ENCODE results near the gene DYRK1B. TPM values are rescaled to one million over a fixed set of nuclear protein-coding genes. Genes with fewer than 3 reads are reported as not detected.

The DYRK1B gene
- total RNA-seq, 1 experiment from 2014 or later, result 6.9 TPM

GRCh38 chr19:39871362-39871761 is 37.4 kb upstream of the DYRK1B start:
- H3K36me3 ChIP-seq (replicated peaks; ENCODE audit: control insufficient read depth, insufficient read depth, low read length), result no peaks in the 10 kb centered on the region
- DNase-seq, result peak; percentile 26
- no peak overlapping the region for H3K4me3 ChIP-seq (ENCODE audit: insufficient read depth, low read depth, low read length)
- H3K27me3 ChIP-seq (ENCODE audit: control insufficient read depth, insufficient read depth, low read length), result no peaks in the 10 kb centered on the region

- peak; percentile 92 for DNase-seq
Measured at GRCh38 chr19:39870171-39870971, 36.4 kb upstream of the DYRK1B start.

GRCh38 chr19:39867952-39868351 is 34.0 kb upstream of the DYRK1B start:
- no peak for DNase-seq
- Histone ChIP-seq H3K27me3 (ENCODE audit: control insufficient read depth, insufficient read depth, low read length) (no peaks in the 10 kb centered on the region), H3K36me3 (replicated peaks; ENCODE audit: control insufficient read depth, insufficient read depth, low read length) (no peaks in the 10 kb centered on the region), H3K4me3 (ENCODE audit: insufficient read depth, low read depth, low read length) (no peak overlapping the region)

More at GRCh38 chr19:39870171-39870971, 36.4 kb upstream of the DYRK1B start:
- Histone ChIP-seq H3K36me3 (replicated peaks; ENCODE audit: control insufficient read depth, insufficient read depth, low read length) (no peaks in the 10 kb centered on the region), H3K27me3 (ENCODE audit: control insufficient read depth, insufficient read depth, low read length) (no peaks in the 10 kb centered on the region), H3K4me3 (ENCODE audit: insufficient read depth, low read depth, low read length) (no peak overlapping the region)

- no peaks in the 10 kb centered on the region for H3K27me3 ChIP-seq (ENCODE audit: control insufficient read depth, insufficient read depth, low read length)
- H3K36me3 ChIP-seq (replicated peaks; ENCODE audit: control insufficient read depth, insufficient read depth, low read length), result no peaks in the 10 kb centered on the region
- DNase-seq, result no peak
- no peak overlapping the region for H3K4me3 ChIP-seq (ENCODE audit: insufficient read depth, low read depth, low read length)
Measured at GRCh38 chr19:39867133-39867532, 33.2 kb upstream of the DYRK1B start.

DNA sequence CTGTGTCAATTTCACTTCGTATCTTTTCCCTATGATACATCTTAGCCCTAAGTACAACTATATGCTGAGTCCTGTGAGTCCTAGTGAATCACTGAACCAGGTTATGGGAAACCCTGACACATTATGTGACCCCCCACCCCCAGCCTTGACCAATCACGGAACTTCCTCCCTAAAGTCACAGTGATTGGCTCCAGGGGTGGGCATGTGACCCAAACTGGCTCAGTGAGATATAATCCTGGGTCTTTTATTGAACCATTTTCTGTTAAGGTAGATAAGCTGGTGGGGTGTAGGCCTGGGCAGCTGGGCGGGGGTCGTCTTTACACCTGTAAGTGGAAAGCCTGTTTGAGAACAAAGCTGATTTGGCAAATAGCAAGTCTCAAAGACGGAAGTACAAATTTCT is 32.0 kb upstream of the DYRK1B start:
- H3K4me3 ChIP-seq (ENCODE audit: insufficient read depth, low read depth, low read length), result no peak overlapping the region
- H3K27me3 ChIP-seq (ENCODE audit: control insufficient read depth, insufficient read depth, low read length), result no peaks in the 10 kb centered on the region
- no peak for DNase-seq
- H3K36me3 ChIP-seq (replicated peaks; ENCODE audit: control insufficient read depth, insufficient read depth, low read length), result no peaks in the 10 kb centered on the region

GRCh38 chr19:39865186-39865585 is 31.2 kb upstream of the DYRK1B start:
- Histone ChIP-seq H3K27me3 (ENCODE audit: control insufficient read depth, insufficient read depth, low read length) (no peaks in the 10 kb centered on the region), H3K4me3 (ENCODE audit: insufficient read depth, low read depth, low read length) (no peak overlapping the region), H3K36me3 (replicated peaks; ENCODE audit: control insufficient read depth, insufficient read depth, low read length) (no peaks in the 10 kb centered on the region)
- no peak for DNase-seq

DNA sequence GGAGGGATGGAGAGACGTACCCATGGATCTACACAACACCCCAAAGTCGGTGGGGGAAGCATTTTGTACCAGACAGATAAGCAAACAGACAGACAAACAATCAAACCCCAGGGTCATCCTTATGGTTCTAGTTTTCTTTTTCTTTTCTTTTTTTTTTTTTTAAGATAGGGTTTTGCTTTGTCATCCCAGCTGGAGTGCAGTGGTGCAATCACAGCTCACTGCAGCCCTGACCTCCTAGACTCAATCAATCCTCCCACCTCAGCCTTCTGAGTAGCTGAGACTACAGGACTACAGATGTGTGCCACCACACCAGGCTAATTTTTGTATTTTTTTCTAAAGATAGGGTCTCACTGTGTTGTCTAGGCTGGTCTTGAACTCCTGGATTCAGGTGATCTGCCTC is 30.2 kb upstream of the DYRK1B start:
- H3K36me3 ChIP-seq (replicated peaks; ENCODE audit: control insufficient read depth, insufficient read depth, low read length), result no peaks in the 10 kb centered on the region
- H3K27me3 ChIP-seq (ENCODE audit: control insufficient read depth, insufficient read depth, low read length), result no peaks in the 10 kb centered on the region
- DNase-seq, result no peak
- no peak overlapping the region for H3K4me3 ChIP-seq (ENCODE audit: insufficient read depth, low read depth, low read length)

GRCh38 chr19:39858541-39858940 is 24.6 kb upstream of the DYRK1B start:
- H3K27me3 ChIP-seq (ENCODE audit: control insufficient read depth, insufficient read depth, low read length), result no peaks in the 10 kb centered on the region
- no peaks in the 10 kb centered on the region for H3K36me3 ChIP-seq (replicated peaks; ENCODE audit: control insufficient read depth, insufficient read depth, low read length)
- DNase-seq, result peak; percentile 72
- H3K4me3 ChIP-seq (ENCODE audit: insufficient read depth, low read depth, low read length), result no peak overlapping the region

GRCh38 chr19:39852882-39853281 is 18.9 kb upstream of the DYRK1B start:
- Histone ChIP-seq H3K4me3 (ENCODE audit: insufficient read depth, low read depth, low read length) (no peak overlapping the region), H3K27me3 (ENCODE audit: control insufficient read depth, insufficient read depth, low read length) (no peaks in the 10 kb centered on the region), H3K36me3 (replicated peaks; ENCODE audit: control insufficient read depth, insufficient read depth, low read length) (no peaks in the 10 kb centered on the region)
- DNase-seq, result no peak

DNA sequence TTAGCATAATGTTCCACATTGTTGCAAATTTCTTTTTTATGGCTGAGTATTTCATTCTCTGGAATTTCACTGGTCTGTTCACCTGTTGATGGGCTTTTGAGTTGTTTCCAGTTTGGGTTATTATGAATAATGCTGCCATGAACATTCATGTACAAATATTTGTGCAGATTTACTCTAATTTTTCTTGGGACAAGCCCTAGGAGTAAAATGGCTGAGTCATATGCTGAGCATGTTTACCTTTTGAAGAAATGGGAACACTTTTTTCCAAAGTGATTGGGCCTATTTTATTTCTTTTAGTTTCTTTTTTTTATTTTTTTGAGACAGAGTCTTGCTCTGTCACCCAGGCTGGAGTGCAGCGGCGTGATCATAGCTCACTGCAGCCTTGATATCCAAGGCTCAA is 16.9 kb upstream of the DYRK1B start:
- Histone ChIP-seq H3K27me3 (ENCODE audit: control insufficient read depth, insufficient read depth, low read length) (no peaks in the 10 kb centered on the region), H3K4me3 (ENCODE audit: insufficient read depth, low read depth, low read length) (no peak overlapping the region), H3K36me3 (replicated peaks; ENCODE audit: control insufficient read depth, insufficient read depth, low read length) (no peaks in the 10 kb centered on the region)
- DNase-seq, result no peak

DNA sequence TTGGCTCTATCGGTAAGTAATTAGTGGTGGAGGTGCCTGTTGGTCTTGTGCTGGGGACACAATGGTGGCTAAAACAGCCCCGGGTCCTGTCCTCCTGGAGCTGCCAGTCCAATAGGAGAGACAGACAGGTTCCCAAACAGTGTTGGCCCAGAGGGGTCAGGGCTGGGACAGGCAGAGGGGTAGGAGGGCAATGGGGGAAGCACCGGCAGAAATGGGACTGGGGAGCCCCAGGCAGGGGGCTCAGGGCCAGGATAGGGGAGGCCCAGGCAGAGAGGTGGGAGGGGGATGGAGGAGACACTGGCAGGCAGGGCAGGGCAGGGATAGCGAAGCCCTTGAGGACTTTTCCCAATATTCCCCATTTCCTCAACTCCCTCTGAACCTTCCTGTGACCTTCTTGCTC is 14.4 kb upstream of the DYRK1B start:
- H3K36me3 ChIP-seq (replicated peaks; ENCODE audit: control insufficient read depth, insufficient read depth, low read length), result no peaks in the 10 kb centered on the region
- DNase-seq, result no peak
- no peaks in the 10 kb centered on the region for H3K27me3 ChIP-seq (ENCODE audit: control insufficient read depth, insufficient read depth, low read length)

DNA sequence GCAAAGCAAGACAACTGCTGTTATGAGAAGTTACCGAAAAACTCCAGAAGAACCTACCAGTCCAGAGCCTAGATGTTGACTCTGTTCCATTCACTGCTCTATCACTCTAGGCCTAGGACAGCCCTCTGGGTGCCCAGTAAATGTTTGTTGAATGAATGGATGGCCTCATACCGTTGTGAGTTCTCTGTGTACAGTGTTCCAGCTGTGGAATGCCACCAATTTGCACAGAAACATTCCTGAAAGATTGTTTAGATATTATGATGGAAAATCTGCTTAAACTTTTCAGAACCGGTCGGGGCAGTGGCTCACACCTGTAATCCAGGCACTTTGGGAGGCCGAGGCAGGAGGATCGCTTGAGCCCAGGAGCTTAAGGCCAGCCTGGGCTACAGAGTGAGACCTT is 13.6 kb upstream of the DYRK1B start:
- H3K4me3 ChIP-seq (ENCODE audit: insufficient read depth, low read depth, low read length), result no peak overlapping the region
- no peak for DNase-seq
- no peaks in the 10 kb centered on the region for H3K36me3 ChIP-seq (replicated peaks; ENCODE audit: control insufficient read depth, insufficient read depth, low read length)
- no peaks in the 10 kb centered on the region for H3K27me3 ChIP-seq (ENCODE audit: control insufficient read depth, insufficient read depth, low read length)

More for the DNA sequence above, 14.4 kb upstream of the DYRK1B start:
- H3K4me3 ChIP-seq (ENCODE audit: insufficient read depth, low read depth, low read length), result no peak overlapping the region

DNA sequence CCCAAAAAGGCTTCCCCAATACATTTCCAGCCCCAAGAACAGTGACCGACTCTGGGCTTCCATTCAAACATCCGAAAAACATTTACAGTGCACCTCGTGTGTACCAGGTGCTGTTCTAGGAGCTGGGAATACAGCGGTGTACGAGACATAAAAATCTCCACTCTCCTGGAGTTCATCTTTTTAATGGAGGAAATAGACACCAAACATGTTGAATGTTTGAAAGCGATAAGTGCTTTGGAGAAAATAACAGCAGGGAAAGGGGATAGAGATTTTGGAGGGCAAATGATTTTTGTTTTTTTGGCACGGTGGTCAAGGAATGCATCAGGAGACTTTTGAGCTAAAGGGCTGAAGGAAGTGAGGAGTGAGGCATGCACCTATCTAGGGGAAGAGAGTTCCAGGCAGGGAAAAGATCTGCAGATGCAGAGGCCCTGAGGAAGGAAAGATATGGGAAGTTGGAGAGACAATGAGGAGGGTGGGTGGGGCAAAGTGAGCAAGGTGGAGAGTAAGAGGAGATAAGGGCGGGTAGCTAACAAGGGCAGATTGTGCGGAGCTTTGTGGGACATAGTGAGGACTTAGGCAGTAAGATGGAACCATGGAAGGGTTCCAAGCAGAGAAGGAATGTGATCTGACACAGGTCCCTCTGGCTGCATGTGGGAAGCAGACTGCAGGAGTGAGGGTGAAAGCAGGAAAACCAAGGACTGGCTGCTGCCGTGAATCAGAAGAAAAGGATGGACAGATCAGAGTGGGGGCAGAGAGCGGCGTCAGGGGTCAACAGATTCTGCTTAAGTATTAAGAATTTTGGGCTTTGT is 12.9 kb upstream of the DYRK1B start:
- DNase-seq, result peak; percentile 59
- no peaks in the 10 kb centered on the region for H3K36me3 ChIP-seq (replicated peaks; ENCODE audit: control insufficient read depth, insufficient read depth, low read length)
- H3K4me3 ChIP-seq (ENCODE audit: insufficient read depth, low read depth, low read length), result peak overlapping the region; percentile 96
- no peaks in the 10 kb centered on the region for H3K27me3 ChIP-seq (ENCODE audit: control insufficient read depth, insufficient read depth, low read length)

GRCh38 chr19:39845933-39846677 is 12.1 kb upstream of the DYRK1B start, which contains the start of gene FBL:
FBL (minus strand) TSS chr19:39846379; CDS start chr19:39846300, 79 bp downstream.
- peak; percentile 99 for DNase-seq

More at GRCh38 chr19:39845933-39846677, 12.1 kb upstream of the DYRK1B start, which contains the start of gene FBL:
- Histone ChIP-seq H3K4me3 (ENCODE audit: insufficient read depth, low read depth, low read length) (peak within 1 kb of the TSS; percentile 96), H3K27me3 (ENCODE audit: control insufficient read depth, insufficient read depth, low read length) (no peaks in the 10 kb centered on the region), H3K36me3 (replicated peaks; ENCODE audit: control insufficient read depth, insufficient read depth, low read length) (peaks cover 2% of the 10 kb centered on the region)
